ENCODE results near the gene SMAD3. TPM values are rescaled to one million over a fixed set of nuclear protein-coding genes. Genes with fewer than 3 reads are reported as not detected.

SMAD3 gene
- total RNA-seq, 4 donors from 2014 or later, result 41.9 to 94.9 (median 56.1) TPM

DNA sequence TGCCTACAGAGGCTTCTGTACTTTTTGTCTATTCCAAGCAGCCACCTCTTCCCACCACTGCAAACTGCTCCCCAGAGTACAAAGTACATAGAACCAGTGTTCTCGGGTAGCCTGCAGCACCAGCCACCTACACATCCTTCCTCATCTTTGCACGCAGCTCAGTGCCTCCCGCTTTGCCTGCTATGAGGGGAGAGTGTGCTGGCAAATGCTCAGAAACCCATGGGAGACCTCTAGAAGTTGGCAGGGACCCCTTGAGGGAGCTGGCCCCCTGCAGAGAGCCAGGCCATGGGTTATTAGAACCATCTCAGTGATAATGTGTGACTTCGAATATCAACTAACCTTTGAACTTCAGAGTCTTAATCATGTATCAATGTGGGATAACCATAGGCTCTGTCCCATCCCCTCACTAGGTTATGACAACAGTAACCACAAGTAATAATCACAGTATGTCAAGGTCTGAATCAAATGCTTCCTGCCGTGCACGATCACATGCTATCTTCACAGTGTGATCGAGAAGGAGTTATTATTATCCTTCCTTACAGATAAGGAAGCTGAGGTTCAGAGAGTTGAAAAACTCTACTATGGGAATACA lies 22.8 kb upstream of the SMAD3 start:
- Histone ChIP-seq H3K4me1 (peaks cover 26% of the 10 kb centered on the region), H3K9me3 (no peaks in the 10 kb centered on the region), H3K27ac (no peak overlapping the region), H3K27me3 (no peaks in the 10 kb centered on the region), H3K4me3 (no peak overlapping the region), H3K36me3 (no peaks in the 10 kb centered on the region)
- 59% methylated on average over 7 of the region's 7 CpGs for WGBS
- no peak for DNase-seq (ENCODE audit: low spot score in 2 of 2)
- TF ChIP-seq, protein P1, sequence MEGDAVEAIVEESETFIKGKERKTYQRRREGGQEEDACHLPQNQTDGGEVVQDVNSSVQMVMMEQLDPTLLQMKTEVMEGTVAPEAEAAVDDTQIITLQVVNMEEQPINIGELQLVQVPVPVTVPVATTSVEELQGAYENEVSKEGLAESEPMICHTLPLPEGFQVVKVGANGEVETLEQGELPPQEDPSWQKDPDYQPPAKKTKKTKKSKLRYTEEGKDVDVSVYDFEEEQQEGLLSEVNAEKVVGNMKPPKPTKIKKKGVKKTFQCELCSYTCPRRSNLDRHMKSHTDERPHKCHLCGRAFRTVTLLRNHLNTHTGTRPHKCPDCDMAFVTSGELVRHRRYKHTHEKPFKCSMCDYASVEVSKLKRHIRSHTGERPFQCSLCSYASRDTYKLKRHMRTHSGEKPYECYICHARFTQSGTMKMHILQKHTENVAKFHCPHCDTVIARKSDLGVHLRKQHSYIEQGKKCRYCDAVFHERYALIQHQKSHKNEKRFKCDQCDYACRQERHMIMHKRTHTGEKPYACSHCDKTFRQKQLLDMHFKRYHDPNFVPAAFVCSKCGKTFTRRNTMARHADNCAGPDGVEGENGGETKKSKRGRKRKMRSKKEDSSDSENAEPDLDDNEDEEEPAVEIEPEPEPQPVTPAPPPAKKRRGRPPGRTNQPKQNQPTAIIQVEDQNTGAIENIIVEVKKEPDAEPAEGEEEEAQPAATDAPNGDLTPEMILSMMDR (IDR thresholded peaks at IDR 0.05), result no peak
- TF ChIP-seq POLR2AphosphoS5 (IDR thresholded peaks at IDR 0.05) (no peak), POLR2A (IDR thresholded peaks at IDR 0.05) (no peak), EP300 (IDR thresholded peaks at IDR 0.05) (no peak)

DNA sequence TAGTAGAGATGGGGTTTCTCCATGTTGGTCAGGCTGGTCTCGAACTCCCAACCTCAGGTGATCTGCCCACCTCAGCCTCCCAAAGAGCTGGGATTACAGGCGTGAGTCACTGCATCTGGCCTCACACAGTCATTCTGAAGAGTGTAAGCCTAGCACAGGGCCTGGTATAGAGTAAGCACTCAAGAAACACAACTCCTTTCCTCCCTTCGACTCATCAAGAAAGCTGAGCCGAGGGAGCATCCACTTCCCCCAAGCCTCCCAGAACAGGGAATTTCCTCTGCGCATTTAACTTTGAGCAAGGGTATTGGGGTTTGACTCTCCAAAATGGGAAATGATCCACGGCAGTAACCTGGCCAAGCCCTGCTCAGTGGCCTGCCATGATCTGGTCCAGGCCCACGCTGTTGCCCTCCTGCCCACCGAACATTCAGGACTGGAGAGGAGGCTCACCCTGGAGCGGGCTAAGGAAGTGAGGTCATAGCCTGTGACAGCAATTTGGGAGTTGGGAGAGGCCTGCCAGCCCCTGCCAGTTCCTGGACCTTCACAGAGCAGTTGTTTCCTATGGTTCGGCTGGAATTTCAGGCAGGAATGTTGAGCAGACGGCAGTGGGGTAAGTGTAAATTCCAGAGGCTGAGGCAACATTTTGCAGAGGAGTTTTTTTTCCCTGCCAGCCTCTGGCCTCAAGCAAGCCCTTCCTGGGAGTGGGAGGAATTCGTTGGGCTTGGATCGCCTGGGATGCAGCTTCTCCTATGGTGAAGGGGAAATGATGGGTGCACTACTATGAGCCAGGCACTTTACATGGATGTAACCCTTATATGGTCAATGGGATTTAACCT lies 21.2 kb upstream of the SMAD3 start:
- H3K27me3 ChIP-seq, result no peaks in the 10 kb centered on the region
- no peaks in the 10 kb centered on the region for H3K36me3 ChIP-seq
- H3K9me3 ChIP-seq, result no peaks in the 10 kb centered on the region
- H3K4me1 ChIP-seq, result peaks cover 37% of the 10 kb centered on the region
- WGBS, result 67% methylated on average over 13 of the region's 13 CpGs
- no peak for DNase-seq (ENCODE audit: low spot score in 2 of 2)
- no peak overlapping the region for H3K4me3 ChIP-seq
- H3K27ac ChIP-seq, result no peak overlapping the region
- TF ChIP-seq, protein P1 (IDR thresholded peaks at IDR 0.05), result no peak
- TF ChIP-seq POLR2A (IDR thresholded peaks at IDR 0.05), result no peak
- TF ChIP-seq POLR2AphosphoS5 (IDR thresholded peaks at IDR 0.05), result no peak
- TF ChIP-seq EP300 (IDR thresholded peaks at IDR 0.05), result no peak

DNA sequence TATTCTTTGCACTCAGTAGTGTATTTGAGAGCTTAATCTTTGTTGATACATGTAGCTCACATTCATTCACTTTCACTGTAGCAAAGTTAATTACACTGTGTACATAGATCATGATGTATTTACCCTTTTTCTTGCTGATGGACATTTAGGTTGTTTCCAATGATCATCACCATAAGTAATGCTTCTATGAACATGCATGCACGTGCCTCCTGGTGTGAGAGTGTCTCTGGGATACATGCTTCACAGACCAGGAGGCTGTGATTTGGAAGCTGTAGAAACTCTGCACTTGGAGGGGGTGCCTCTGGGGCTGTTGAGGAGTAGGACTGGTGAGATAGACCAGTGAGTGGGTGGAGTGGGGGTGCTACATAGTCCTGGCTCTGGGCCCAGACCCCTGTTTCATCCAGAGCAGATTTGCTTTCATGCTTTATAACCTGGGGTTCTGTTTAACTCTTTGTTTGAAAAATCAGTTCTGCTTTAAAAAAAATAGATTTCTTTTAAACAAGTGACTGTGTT lies 18.2 kb upstream of the SMAD3 start:
- no peak for TF ChIP-seq EP300 (IDR thresholded peaks at IDR 0.05)
- no peak for TF ChIP-seq POLR2A (IDR thresholded peaks at IDR 0.05)
- TF ChIP-seq, protein P1 (IDR thresholded peaks at IDR 0.05), result no peak
- no peak for TF ChIP-seq POLR2AphosphoS5 (IDR thresholded peaks at IDR 0.05)
- Histone ChIP-seq H3K4me1 (peaks cover 50% of the 10 kb centered on the region), H3K4me3 (no peak overlapping the region), H3K36me3 (no peaks in the 10 kb centered on the region), H3K27ac (no peak overlapping the region), H3K9me3 (no peaks in the 10 kb centered on the region), H3K27me3 (no peaks in the 10 kb centered on the region)
- WGBS, result 33% methylated on average over 1 of the region's 1 CpG
- no peak for DNase-seq (ENCODE audit: low spot score in 2 of 2)

DNA sequence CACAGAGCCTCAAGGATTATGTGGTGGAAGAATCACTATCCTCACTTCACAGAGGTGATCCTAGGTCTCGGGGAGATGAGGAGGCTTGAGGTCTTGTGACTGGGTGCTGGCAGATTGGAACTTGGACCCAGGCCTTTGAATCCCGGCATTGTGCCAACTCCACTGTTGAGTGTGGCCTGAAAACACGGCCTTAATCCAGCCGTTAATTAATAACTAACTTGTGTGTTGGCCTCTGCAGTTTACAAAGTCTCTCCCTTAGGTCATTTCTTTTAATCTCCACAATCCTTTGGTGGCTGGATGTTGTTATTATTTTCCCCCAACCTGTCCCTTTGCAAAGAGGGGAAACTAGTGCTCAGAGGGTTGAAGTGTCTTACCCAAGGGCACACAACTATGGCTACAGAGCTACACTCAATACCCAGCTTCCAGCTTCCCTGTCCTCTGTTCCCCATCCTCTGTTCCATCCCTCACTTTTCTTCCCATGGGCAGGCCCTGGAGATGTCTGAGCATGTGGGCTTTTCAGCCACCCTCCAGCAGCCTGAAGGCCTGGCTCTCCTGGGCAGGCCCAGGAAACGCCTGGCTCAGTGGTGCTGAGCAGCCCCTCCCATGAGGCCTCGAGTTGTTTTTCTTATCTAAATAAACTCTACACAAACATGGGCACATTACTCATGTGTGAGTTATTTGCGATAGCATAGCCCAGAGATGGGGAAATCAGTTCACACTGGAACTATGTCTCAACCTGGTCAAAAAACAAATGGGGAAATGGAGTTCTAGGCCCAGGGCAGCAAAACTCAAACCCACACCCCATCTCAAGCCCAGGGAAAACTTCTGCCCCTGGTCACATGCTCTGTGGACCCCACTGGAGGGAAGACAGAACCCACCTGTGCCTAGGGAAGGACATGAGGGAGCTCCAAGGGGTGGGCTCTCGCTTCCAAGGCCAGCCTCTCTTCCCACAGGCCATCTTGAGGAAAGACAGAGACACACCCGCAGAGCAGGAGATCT lies 16.8 kb upstream of the SMAD3 start:
- no peaks in the 10 kb centered on the region for H3K27me3 ChIP-seq
- no peaks in the 10 kb centered on the region for H3K36me3 ChIP-seq
- DNase-seq (ENCODE audit: low spot score in 2 of 2), result no peak
- 45% methylated on average over 9 of the region's 9 CpGs for WGBS
- peak overlapping the region; percentile 69 for H3K27ac ChIP-seq
- TF ChIP-seq POLR2AphosphoS5 (IDR thresholded peaks at IDR 0.05) (peak in 1 of 3 donors; percentile 48), EP300 (IDR thresholded peaks at IDR 0.05) (no peak)
- peaks cover 44% of the 10 kb centered on the region for H3K4me1 ChIP-seq
- no peaks in the 10 kb centered on the region for H3K9me3 ChIP-seq
- H3K4me3 ChIP-seq, result no peak overlapping the region

DNA sequence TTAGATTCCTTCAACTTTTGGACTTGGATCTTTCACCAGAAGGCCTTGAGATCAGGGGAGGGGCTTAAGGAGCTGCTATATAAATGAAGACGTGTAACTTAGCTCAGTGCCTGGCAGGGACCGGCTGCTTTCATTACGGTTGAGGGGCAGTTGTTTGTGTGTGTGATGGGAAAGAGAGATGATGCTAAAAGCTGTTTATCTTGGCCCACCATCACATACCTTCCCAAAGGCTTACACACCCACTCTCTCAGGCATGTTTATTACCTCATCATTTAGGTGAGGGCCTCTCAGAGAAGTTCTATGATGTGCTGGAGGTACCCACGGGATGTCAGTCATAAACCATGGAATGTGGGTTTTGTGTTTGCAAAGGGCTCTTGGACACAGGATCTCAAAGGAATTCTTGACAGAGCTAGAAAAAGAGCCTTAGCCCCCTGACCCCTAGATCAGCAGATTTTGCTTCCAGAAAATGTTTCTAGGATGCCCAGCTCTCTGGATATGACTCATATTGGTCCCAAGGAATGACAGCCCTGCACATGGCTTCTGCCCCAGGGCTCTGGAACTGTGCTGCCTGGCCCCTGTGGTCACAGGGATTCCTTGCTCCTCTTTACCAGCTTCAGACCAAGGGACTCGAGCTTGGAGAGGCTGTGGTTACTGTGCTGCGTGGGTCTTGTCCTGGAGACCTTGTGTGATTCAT lies 15.9 kb upstream of the SMAD3 start:
- TF ChIP-seq POLR2AphosphoS5 (IDR thresholded peaks at IDR 0.05) (no peak), POLR2A (IDR thresholded peaks at IDR 0.05) (no peak), EP300 (IDR thresholded peaks at IDR 0.05) (no peak)
- TF ChIP-seq, protein P1 (IDR thresholded peaks at IDR 0.05), result no peak
- no peak for DNase-seq (ENCODE audit: low spot score in 2 of 2)

More for the DNA sequence above, 15.9 kb upstream of the SMAD3 start:
- no peaks in the 10 kb centered on the region for H3K36me3 ChIP-seq
- peak overlapping the region; percentile 69 for H3K27ac ChIP-seq
- peaks cover 41% of the 10 kb centered on the region for H3K4me1 ChIP-seq
- no peaks in the 10 kb centered on the region for H3K27me3 ChIP-seq
- no peaks in the 10 kb centered on the region for H3K9me3 ChIP-seq
- no peak overlapping the region for H3K4me3 ChIP-seq
- WGBS, result 50% methylated on average over 6 of the region's 6 CpGs

All from suprapubic skin (tissue), 4 donors.